ENCODE measurements around the gene PARP1.
"Not testable (repeated sequence)": the region's sequence is repeated elsewhere in the genome, so short reads cannot be mapped to it uniquely, and the experiment has no call there.

The PARP1 gene

GRCh38 chr1:226429858-226430715, 22.2 kb upstream of the PARP1 start:
- DNase-seq (ENCODE audit: low read depth, low spot score), result no peak

GRCh38 chr1:226428791-226429461, 21.0 kb upstream of the PARP1 start:
- DNase-seq (ENCODE audit: low read depth, low spot score), result peak; percentile 28

- DNase-seq (ENCODE audit: low read depth, low spot score), result no peak
Measured at GRCh38 chr1:226428348-226428747, 20.5 kb upstream of the PARP1 start.

- no peak for DNase-seq (ENCODE audit: low read depth, low spot score)
Measured at GRCh38 chr1:226427131-226427530, 19.2 kb upstream of the PARP1 start.

- DNase-seq (ENCODE audit: low read depth, low spot score), result not testable (repeated sequence)
Measured at GRCh38 chr1:226426395-226426794, 18.5 kb upstream of the PARP1 start.

- DNase-seq (ENCODE audit: low read depth, low spot score), result no peak
Measured at GRCh38 chr1:226425431-226426031, 17.6 kb upstream of the PARP1 start.

GRCh38 chr1:226425004-226425378, 17.1 kb upstream of the PARP1 start:
- DNase-seq (ENCODE audit: low read depth, low spot score), result no peak

- peak; percentile 75 for DNase-seq (ENCODE audit: low read depth, low spot score)
Measured at GRCh38 chr1:226424221-226425003, 16.5 kb upstream of the PARP1 start.

- no peak for DNase-seq (ENCODE audit: low read depth, low spot score)
Measured at GRCh38 chr1:226422478-226422877, 14.6 kb upstream of the PARP1 start.

GRCh38 chr1:226420897-226421296, 13.0 kb upstream of the PARP1 start:
- DNase-seq (ENCODE audit: low read depth, low spot score), result no peak

GRCh38 chr1:226420328-226420727, 12.4 kb upstream of the PARP1 start:
- no peak for DNase-seq (ENCODE audit: low read depth, low spot score)

GRCh38 chr1:226419284-226420029, 11.6 kb upstream of the PARP1 start:
- no peak for DNase-seq (ENCODE audit: low read depth, low spot score)

- no peak for DNase-seq (ENCODE audit: low read depth, low spot score)
Measured at GRCh38 chr1:226417830-226418546, 10.1 kb upstream of the PARP1 start.

- no peak for DNase-seq (ENCODE audit: low read depth, low spot score)
Measured at GRCh38 chr1:226417350-226417749, 9.5 kb upstream of the PARP1 start.

- no peak for DNase-seq (ENCODE audit: low read depth, low spot score)
Measured at GRCh38 chr1:226414098-226414698, 6.3 kb upstream of the PARP1 start.

GRCh38 chr1:226411619-226412018, 3.7 kb upstream of the PARP1 start:
- DNase-seq (ENCODE audit: low read depth, low spot score), result no peak

- DNase-seq (ENCODE audit: low read depth, low spot score), result no peak
Measured at GRCh38 chr1:226410958-226411357, 3.1 kb upstream of the PARP1 start.

- DNase-seq (ENCODE audit: low read depth, low spot score), result no peak
Measured at GRCh38 chr1:226409392-226409791, 1.5 kb upstream of the PARP1 start.

- no peak for DNase-seq (ENCODE audit: low read depth, low spot score)
Measured at GRCh38 chr1:226408285-226409184, 642 bp upstream of the PARP1 start.

Measured in astrocyte of the hippocampus (primary cell).